IPS DF 19.7 (cell line): ENCODE results near the gene KLHDC10.
"Not testable (repeated sequence)": the region's sequence is repeated elsewhere in the genome, so short reads cannot be mapped to it uniquely, and the experiment has no call there.

Experiments used
- DNase-seq: peaks from one replicate; pipeline ENCODE4 v3.0.0-alpha.2; 2013; ENCODE audit warnings: low read depth, low spot score

Gene KLHDC10

DNA sequence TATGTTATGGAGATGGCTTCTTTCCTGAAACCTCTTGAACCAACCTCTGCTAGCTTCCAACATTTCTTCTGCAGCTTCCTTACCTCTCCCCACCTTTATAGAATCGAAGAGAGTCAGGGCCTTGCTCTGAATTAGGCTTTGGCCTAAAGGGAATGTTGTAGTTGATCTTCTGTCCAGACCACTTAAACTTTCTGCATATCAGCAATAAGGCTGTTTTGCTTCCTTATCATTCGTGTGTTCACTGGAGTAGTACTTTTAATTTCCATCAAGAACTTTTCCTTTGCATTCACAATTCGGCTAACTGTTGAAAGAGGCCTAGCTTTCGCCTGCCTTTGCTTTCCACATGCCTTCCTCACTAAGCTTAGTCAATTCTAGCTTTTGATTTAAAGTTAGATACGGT is 48.0 kb downstream of the KLHDC10 start:
- no peak for DNase-seq

DNA sequence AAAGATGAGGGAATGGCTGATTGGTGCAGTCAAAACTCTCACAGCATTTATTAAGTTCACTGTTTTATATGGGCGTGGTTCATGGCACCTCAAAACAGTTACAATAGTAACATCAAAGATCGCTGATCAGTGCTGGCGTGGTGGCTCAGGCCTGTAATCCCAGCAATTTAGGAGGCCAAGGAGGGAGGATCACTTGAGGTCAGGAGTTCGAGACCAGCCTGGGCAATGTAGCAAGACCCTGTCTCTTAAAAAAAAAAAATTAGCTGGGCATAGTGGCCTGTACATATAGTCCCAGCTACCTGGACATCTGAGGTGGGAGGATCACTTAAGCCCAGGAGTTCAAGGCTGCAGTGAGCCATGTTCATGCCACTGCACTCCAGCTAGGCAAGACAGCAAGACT is 48.5 kb downstream of the KLHDC10 start:
- no peak for DNase-seq

DNA sequence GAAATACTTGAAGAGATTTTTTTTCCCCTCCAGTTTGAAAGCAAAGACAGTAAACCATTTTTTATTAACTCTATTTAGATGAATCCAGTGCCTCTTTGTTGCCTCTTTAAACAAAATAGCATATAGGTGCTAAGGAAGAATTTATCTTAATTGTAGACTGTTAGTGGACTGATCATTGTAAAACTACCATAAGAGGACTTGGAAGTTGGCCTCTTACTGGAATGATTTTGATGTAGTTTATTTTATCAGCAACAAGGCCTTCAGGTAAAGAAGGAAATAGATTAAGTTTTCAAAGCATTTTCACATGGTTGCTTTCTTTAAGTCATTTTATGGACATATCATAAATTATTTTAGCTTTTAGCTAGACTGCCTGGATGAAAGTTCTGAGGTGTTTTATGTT is 53.2 kb downstream of the KLHDC10 start:
- DNase-seq, result no peak

DNA sequence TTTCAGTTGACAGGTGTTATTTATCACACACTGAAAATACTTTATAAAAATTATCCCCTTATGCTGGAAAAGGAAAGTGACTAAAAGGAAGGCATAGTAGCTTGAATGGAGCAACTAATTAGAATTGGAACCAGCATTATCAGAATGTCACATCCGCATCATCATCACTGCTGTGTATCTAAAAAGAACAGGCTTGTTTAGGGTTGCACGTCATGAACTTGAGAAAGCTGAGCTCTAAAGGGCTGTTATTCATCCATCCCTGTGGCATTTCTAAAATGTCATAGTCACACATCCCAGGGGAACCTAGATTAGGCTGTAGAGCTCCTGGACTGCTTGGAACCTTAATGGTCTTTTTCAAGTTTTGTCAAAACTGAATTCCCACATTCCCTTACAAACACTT is 54.4 kb downstream of the KLHDC10 start:
- DNase-seq, result no peak

DNA sequence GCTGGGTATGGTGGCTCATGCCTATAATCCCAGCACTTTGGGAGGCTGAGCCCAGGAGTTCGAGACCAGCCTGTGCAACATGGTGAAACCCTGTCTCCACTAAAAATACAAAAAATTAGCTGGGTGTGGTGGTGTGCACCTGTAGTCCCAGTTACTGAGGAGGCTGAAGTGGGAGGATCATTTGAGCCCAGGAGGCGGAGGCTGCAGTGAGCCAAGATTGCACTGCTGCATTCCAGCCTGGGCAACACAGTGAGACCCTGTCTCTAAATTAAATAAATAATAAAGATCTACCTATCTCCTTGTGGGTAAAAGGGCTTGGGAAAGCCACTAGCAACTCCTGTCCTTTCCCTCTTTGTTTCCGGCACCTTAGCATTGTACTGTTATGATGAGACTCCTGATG is 56.5 kb downstream of the KLHDC10 start:
- not testable (repeated sequence) for DNase-seq

DNA sequence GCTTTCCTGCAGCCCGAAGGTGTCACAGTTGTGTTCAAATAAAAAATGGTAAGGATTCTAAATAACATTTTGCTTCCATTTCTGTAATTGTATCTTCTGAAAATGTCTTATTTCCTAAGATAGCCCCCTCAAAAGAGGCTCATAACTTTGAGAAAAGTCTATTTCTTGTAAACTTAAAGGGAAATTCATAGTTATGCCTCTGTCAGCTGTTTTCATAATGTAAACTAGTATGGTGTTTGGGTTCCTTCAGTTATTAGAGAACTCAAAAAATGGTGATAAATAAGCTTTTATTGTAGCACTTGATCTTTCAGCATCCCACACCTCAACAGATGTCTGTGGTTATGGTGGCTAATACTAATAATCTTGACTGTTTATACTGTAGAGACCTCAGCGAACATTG is 57.1 kb downstream of the KLHDC10 start:
- DNase-seq, result no peak

DNA sequence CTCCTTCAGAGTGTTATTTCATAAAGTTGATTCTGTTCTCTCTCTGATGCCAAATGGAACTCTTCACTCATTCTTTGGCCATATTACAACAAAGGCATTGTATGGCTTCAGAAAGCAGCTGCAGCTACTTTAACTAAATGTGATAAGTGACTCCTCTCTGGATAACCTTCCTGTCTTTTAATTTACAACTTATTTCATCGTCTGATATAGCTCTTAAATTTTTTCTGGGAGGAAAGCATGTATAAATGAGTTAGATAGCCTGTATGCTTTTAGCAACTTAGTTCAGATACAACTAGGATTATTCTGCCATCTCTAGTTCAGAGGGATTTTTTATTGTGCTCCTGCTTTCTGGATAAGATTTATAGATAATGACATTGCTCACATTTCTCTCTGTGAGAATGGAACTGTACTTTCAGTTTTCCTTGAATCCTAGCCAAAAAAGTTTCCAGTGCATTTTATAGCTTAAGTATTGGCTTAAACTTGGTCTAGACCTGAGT is 57.5 kb downstream of the KLHDC10 start:
- DNase-seq, result no peak

DNA sequence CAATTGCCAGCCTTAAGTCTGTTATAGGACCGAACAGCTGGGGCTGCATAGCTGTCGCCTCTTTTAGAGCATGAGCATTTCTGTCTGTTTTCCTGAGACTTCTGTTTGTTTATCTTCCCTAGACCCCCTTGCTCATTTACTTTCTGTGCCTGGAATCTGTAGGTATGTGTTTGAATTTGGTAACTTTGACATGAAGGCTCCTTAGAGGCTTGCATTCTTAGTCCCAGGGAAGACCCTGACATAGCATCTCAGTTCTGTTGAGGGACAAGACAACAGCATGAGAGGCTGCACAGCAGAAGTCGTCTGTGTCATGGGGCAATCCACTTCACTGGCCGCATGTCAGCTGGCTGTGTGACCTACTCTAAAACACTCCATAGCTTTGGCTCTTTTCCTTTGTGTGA is 58.7 kb downstream of the KLHDC10 start:
- no peak for DNase-seq

DNA sequence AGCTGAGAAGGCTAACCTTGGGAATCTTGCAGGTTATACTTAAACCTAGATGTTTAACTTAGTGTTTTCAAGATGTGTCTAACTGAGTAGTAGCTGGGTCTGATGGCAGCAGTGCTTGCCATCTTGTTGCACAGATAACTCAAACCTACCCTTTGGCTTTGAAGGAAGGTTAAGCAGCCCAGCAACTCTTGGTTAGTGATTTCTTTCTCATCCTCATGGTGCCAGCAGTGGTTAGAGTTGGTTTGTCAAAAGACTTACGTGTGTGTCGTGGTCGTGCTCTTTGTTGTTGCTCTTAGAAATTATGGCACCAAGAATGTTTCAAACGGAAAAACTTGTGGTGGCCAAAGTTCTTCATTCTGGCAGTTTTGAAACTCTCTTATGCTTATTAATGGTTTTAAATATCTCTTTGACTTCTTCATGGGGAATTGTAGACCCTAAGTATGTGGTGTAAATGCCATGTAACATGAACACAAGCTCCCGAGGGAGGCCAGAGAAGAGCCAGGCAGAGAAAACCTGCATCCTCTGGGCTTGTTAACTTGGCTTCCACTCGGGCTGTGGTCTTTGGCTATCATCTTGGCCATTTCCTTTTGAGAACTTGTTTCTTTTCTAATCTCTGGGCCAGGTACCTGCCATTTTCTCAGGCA is 61.0 kb downstream of the KLHDC10 start:
- no peak for DNase-seq

DNA sequence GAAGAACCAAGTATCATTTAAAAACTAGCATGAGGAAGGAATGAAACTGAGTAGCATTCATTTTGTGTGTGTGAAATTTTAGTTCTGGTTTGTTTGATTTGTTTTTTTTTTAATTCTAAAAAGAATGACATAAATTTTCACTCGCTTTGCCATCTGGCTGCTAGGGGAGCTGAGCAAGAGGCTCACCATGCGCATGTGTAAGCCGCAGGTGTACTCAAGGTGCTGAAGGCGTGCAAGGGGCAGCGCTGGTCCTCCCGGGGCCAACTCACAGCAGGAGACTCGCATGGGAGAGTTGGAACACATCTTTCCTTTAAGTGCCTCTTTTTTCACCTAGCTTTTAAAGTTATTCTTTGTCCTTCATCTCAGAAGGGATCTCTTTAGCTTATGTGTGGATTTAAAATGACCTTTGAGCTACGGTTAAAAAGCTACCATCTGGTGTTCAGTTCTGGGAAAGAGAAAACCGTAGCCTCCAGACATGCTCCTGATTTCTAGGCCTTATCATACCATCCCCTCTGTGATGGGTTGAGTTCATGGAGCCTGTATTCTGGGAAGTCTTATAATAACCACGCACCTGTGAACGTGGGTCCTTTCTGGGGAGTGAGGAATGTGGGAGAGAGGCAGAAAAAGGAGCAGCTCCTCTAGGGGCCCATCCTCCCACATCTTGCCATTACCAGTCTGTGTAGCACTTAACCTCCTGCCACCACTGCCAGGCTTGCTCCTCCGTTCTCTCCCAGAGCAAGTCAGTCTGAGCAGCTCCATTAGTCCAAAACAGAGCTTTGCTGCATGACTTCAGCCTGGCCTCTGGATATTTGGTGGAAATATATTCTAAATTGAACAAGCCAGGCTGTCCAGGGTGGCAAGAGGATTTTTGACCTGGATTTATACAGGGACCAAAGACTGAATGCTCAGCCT is 61.9 kb downstream of the KLHDC10 start:
- DNase-seq, result no peak

DNA sequence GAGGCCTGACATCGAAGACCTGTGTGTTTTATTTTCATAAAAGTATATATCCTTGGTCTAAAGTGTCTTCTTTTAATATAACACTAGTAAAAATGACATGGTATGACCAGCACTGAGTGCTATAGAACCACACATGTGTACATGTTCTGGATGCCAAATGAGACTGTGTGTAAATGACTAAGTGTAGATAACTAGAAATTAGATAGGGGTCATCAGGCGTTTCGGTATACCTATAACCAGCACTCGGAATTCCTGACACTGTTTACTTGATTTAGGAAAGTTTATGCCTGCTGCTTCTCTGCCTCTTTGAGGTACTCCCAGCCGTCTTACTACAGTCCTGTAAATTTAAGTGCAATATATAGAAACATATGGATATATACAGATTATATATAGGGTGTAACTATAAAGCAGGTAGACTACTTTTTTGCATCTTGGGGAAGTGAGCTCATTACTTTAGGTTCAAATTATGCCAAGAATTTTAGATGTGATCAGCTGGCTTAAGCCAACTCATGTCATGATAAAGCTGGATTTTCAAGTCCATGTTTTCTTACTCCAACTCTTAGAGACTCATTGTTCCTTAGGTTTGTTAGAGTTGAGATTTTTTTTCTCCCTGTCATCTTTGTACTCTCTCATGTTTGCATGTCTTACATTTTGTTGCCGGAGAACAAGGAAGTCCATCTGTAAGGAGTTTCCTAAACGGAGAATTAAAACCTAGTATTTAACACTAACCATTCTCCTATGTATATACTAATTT is 62.9 kb downstream of the KLHDC10 start:
- no peak for DNase-seq

DNA sequence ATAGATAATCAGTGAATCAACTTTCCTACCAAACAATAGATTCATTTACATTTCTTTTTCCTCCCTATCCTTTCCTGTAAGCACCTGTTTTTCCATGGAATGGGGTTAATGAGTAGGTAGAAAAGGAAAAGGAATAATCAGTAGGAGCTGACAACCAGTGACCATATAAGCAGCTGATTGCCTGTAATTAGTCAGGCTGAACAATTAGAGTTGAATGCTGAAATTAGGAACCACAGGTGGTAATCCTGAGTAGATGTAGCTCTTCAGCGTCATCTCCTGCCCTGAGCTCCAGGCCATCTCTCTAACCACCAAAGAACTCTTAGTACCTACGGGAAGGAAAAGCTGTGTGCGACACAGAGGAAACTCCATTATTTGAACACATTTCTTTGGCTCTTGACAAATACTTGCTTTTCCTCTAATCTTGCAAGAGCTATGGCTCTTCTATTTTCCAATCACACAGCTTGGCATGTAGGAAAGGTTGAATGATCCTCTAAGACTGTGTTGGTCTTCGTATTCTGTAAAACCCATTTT is 63.8 kb downstream of the KLHDC10 start:
- no peak for DNase-seq

DNA sequence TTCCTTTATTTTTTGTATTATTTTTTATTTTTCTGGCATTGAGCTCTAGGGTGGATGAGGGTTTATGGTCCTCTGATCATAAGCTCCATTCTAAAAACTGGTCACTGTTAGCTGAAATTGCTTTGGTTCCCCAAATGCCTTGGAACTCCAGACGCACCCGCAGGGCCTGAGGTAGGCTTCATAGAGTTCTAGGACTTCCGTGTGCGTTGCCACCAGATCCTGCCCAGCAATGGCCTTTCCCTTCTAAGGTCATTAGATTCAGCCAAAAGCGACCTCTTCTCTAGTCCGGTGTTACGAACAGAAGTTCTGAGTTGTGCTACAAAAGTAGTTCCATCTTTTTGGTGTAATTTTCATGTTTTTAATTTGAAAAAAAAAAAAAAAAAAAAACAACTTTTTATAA is 64.4 kb downstream of the KLHDC10 start:
- DNase-seq, result no peak

DNA sequence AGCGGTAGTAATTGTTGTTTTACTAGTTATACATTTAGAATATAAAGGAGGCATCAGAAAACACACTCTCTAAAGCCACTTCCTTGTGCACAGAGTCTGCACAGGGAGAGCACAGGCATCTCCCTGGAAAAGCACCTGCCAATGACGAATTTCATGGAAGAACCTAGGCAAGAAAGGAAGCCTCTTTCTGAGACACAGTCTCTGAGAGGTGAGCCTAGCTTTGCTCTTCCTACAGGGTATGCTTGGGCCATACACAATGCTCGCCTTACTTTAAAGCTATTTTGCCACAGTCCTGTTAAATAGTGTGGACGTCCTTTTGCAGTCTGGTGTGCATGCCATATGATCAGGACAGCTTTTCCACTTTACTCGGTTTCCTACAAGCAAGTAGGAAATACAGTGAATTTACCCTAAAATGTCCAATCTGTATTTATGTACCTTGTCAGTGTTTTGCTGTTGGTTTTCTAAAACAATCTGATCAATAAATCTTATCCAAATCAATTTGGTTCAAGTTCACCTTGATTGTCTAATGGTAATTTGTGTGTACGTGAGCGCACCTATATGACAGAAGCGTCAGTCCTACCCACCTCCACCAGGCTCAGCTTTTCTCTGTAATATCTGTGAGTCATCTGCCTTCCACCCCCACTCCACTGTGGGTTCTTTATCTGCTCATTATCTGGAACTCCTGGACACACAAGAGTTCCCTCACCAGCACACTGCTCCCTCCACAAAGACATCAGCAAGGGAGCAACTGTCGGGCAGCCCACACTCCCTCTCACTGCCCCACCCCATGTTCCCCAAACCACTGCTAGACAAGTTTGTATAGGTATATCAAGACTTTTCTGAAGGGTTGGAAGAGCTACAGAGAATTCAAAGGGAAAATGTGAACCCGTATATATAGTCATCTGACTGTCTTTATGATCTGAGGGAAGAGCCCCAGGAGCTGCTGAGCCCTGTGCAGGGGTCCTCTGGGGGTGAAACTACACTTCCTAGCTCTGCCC is 65.2 kb downstream of the KLHDC10 start:
- no peak for DNase-seq

DNA sequence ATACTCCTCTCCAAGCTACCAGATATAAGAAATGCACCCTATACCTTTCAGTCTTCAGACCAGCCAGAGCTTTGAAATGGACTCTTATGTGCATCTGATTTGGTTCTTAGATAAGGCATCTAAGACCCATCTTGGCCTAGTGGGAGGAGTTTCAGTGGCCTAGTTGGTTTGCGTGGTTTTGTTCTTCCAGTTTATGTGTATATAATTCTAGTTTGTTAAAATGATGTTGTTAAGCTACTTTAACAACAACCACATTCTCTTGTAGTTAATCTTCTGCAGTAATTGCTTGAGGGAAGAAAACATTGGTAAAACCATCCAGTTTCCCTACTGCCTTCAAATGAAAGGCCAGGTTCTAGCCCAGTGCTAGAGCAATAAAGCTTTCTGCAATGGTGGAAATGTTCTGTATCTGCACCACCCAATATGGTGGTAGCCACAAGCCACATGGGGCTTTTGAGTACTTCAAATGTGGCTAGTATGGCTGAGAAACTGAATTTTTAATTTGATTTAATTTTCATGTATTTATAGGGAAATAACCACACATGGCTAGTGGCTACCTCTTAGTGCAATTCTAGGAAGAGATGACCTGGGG is 66.3 kb downstream of the KLHDC10 start:
- no peak for DNase-seq

DNA sequence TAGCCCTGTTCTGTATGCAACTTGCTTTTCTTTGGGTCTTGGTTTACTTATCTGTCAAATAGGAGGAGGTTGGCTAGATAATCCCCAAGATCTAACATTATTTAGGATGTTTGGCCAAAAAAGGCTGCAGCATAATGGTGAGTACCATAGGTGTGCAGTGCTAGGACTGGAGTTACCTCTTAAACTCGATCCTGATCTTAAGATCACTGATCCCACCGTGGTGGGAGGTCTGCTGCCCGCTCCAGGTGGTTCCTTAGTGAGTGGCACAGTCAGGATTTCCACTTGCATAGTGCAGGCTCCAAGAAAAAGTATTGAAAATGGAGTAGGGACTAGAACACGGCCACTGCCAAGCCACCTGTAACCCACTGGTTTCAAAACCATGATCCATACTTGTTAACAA is 66.9 kb downstream of the KLHDC10 start:
- DNase-seq, result no peak

DNA sequence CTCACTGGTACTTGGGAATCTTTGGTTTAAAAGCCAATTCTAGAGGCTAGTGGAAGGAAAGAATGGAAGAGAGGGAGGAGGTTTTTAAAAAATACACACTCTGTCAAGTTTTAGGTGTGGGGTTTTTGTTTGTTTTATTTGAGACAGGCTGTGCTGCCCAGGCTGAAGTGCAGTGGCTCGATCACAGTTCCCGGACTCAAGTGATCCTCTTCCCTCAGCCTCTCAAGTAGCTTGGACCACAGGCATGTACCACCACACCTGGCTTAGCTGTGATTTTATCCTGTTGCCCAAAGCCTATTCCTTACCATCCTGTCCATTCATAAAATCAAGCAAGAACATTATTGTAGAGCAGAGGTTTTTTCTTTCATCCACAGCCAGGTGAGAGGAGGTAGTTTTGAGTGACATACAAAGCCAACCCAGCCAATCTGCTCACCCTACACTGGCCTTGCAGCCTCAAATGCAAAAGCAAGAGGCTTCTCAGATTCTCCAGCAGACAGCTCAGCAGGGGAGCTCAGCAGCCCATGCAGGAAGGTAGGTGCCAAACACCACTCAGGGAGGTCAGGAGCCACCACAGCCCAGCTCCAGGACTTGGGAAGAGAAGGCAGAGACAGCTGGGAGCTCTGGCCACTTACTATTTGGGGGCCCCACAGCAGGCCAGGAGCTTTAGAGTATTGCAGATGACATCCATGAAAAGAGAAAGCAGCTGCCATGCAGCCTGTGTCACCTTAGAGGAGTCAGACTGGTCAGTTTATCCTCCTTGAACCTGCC is 69.0 kb downstream of the KLHDC10 start:
- no peak for DNase-seq

DNA sequence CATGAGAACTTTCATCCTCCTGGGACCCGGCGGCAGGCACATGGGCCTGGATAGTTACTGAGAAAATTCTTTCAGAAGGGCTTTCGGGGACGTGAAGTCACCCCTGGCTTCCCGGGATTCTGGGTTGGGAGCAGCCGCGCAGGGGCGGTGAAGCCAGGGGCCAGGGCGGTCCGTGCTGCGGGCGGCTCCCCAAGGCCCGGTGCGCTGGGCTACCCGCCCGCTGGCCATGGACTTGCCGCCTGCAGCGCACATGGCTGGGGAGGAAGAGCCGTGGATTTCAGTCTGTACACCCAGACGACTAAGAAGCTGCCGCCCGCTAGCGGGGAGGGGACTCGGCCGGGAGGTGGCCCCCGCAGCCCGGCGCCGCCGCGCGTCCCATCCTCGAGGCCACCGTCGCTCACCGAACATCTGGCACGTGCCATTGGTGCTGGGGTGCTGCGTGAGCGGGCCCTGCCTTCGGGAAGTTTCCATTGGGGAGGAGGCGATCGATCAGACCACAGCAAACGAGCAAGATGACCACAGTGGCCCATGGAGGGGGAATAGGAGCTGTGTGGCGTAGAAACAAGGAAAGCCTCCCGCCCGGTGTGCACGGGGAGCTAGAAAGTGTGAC is 70.3 kb downstream of the KLHDC10 start:
- no peak for DNase-seq
